ENCODE data around the gene PMFBP1. TPM values are rescaled to one million over a fixed set of nuclear protein-coding genes. Genes with fewer than 3 reads are reported as not detected.

Gene PMFBP1
- polyA plus RNA-seq, 1 donor (not counting 4 experiments of a cell fraction or from before 2014, with no cell fraction given) = 0.92 TPM

DNA sequence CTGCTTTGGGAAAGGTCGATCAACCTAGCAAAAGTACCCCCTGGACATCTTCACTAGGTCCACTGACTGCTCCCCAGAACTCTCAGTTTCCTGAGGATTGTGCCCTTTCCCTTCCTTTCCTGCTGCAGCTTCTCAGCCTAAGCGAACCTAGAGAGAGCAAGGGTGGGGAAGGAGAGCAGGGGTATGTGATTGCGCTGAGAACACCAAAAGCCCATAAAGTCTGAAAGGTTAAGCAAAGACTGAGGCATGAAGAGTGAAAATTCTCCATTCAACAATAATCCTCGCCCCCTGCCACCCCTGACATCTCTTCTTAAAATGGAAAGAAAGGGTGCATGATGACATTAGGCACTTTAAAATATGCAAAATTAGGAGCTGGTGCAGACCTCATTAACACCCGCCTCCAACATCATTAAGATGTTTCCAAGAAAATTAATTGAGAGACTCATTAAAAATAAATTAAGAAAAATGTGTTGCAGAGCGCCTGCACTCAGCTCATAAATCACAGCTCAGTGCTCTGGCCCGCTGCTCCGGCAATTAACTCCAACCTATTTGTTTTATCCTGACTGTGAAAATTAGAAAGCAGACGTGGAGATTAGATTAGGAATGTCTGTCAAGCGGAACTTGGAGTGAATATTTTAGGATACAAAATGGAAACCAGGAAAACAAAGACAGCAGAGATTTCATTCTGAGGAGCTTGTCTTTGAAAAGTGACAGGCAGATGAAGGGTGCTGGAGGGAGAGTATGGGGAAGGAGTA is 49.1 kb upstream of the PMFBP1 start:
- Histone ChIP-seq H3K9me1 (ENCODE audit: control insufficient read depth, extremely low read depth, insufficient read depth, low read length) (no peaks in the 10 kb centered on the region), H3K4me2 (ENCODE audit: control insufficient read depth, extremely low read depth, insufficient read depth, low read depth, low read length) (no peak overlapping the region), H3K27me3 (ENCODE audit: control insufficient read depth, extremely low read depth, insufficient read depth, low read length) (no peaks in the 10 kb centered on the region), H3K27ac (ENCODE audit: control insufficient read depth, insufficient read depth, low read length) (no peak overlapping the region), H3K9ac (ENCODE audit: control insufficient read depth, extremely low read depth, insufficient read depth, low read length) (no peak overlapping the region), H2AFZ (ENCODE audit: control insufficient read depth, low read length) (no peak overlapping the region), H4K20me1 (ENCODE audit: control insufficient read depth, extremely low read depth, insufficient read depth, low read length) (no peaks in the 10 kb centered on the region), H3K36me3 (ENCODE audit: control insufficient read depth in 2 of 2, extremely low read depth in 1 of 2, insufficient read depth in 2 of 2, low read length in 2 of 2) (no peaks in the 10 kb centered on the region), H3K79me2 (ENCODE audit: control insufficient read depth, insufficient read depth, low read length) (no peaks in the 10 kb centered on the region), H3K4me1 (ENCODE audit: control insufficient read depth, extremely low read depth, insufficient read depth, low read length) (no peaks in the 10 kb centered on the region), H3K9me3 (ENCODE audit: control insufficient read depth, low read depth, low read length) (no peaks in the 10 kb centered on the region), H3K4me3 (ENCODE audit: control insufficient read depth in 2 of 3, extremely low read depth in 1 of 3, insufficient read depth in 2 of 3, low read depth in 1 of 3, low read length in 3 of 3) (no peak overlapping the region)
- TF ChIP-seq EZH2 (IDR thresholded peaks at IDR 0.05; ENCODE audit: low read length) = no peak
- TF ChIP-seq, protein P1, sequence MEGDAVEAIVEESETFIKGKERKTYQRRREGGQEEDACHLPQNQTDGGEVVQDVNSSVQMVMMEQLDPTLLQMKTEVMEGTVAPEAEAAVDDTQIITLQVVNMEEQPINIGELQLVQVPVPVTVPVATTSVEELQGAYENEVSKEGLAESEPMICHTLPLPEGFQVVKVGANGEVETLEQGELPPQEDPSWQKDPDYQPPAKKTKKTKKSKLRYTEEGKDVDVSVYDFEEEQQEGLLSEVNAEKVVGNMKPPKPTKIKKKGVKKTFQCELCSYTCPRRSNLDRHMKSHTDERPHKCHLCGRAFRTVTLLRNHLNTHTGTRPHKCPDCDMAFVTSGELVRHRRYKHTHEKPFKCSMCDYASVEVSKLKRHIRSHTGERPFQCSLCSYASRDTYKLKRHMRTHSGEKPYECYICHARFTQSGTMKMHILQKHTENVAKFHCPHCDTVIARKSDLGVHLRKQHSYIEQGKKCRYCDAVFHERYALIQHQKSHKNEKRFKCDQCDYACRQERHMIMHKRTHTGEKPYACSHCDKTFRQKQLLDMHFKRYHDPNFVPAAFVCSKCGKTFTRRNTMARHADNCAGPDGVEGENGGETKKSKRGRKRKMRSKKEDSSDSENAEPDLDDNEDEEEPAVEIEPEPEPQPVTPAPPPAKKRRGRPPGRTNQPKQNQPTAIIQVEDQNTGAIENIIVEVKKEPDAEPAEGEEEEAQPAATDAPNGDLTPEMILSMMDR (optimal IDR thresholded peaks at IDR 0.05 in 1 of 3, IDR thresholded peaks at IDR 0.05 in 1 of 3, conservative IDR thresholded peaks at IDR 0.05 in 1 of 3; ENCODE audit: extremely low read depth in 1 of 3, insufficient read depth in 2 of 3, low read length in 3 of 3) = no peak
- DNase-seq (ENCODE audit: low read depth, low spot score) (no peak), FAIRE-seq (no peak)
- dilution Hi-C loops (cut with MboI; ENCODE audit: extremely low pct_ligation_motif_present, low sequenced_read_pairs) = no loop called here

DNA sequence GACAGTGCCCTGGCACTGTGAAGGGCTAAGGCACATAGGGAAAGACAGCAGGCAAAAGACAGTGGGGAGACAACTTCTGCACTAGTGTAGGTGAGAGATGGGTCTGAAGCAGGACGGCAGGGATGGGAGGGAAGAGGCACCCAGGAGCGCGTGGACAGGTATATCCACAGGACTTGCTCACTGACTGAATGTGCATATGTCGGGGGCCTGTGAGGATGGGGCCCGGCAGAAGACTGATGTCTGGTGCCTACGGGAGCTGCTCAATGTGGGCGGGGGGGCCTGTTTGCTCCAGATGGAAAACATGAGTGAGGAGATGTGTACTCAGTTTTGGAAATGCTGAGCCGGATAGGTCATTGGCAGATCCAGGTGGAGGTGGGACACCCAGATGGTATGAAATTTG is 47.3 kb upstream of the PMFBP1 start:
- DNase-seq (ENCODE audit: low read depth, low spot score) (no peak), FAIRE-seq (no peak)
- no peak overlapping the region for H3K27ac ChIP-seq (ENCODE audit: control insufficient read depth, insufficient read depth, low read length)
- no peak overlapping the region for H3K4me3 ChIP-seq (ENCODE audit: control insufficient read depth in 2 of 3, extremely low read depth in 1 of 3, insufficient read depth in 2 of 3, low read depth in 1 of 3, low read length in 3 of 3)
- H3K4me2 ChIP-seq (ENCODE audit: control insufficient read depth, extremely low read depth, insufficient read depth, low read depth, low read length) = no peak overlapping the region
- H3K9me1 ChIP-seq (ENCODE audit: control insufficient read depth, extremely low read depth, insufficient read depth, low read length) = no peaks in the 10 kb centered on the region
- dilution Hi-C loops (cut with MboI; ENCODE audit: extremely low pct_ligation_motif_present, low sequenced_read_pairs) = no loop called here
- no peaks in the 10 kb centered on the region for H3K36me3 ChIP-seq (ENCODE audit: control insufficient read depth in 2 of 2, extremely low read depth in 1 of 2, insufficient read depth in 2 of 2, low read length in 2 of 2)
- no peak for TF ChIP-seq EZH2 (IDR thresholded peaks at IDR 0.05; ENCODE audit: low read length)
- TF ChIP-seq, protein P1 (optimal IDR thresholded peaks at IDR 0.05 in 1 of 3, IDR thresholded peaks at IDR 0.05 in 1 of 3, conservative IDR thresholded peaks at IDR 0.05 in 1 of 3; ENCODE audit: extremely low read depth in 1 of 3, insufficient read depth in 2 of 3, low read length in 3 of 3) = no peak
- no peaks in the 10 kb centered on the region for H4K20me1 ChIP-seq (ENCODE audit: control insufficient read depth, extremely low read depth, insufficient read depth, low read length)
- H3K9ac ChIP-seq (ENCODE audit: control insufficient read depth, extremely low read depth, insufficient read depth, low read length) = no peak overlapping the region
- H3K4me1 ChIP-seq (ENCODE audit: control insufficient read depth, extremely low read depth, insufficient read depth, low read length) = no peaks in the 10 kb centered on the region
- no peaks in the 10 kb centered on the region for H3K79me2 ChIP-seq (ENCODE audit: control insufficient read depth, insufficient read depth, low read length)
- H3K9me3 ChIP-seq (ENCODE audit: control insufficient read depth, low read depth, low read length) = no peaks in the 10 kb centered on the region
- H2AFZ ChIP-seq (ENCODE audit: control insufficient read depth, low read length) = no peak overlapping the region
- no peaks in the 10 kb centered on the region for H3K27me3 ChIP-seq (ENCODE audit: control insufficient read depth, extremely low read depth, insufficient read depth, low read length)

Data from keratinocyte (primary cell).